Activated CD4-positive, alpha-beta T cell treated with anti-CD3 and anti-CD28 coated beads for 24 hours (primary cell): Measurements from ENCODE around the gene DIP2C.
"Not testable (repeated sequence)": the region's sequence is repeated elsewhere in the genome, so short reads cannot be mapped to it uniquely, and the experiment has no call there.

Experiments used
- DNase-seq, 2 donors: peaks; one replicate each; pipeline ENCODE4 v3.0.0-alpha.2; 2020; ENCODE audit warnings: low read depth in 2 of 2

The DIP2C gene

GRCh38 chr10:418226-418625, 271.2 kb downstream of the DIP2C start:
- DNase-seq, result no peak

- no peak for DNase-seq
Measured at GRCh38 chr10:416091-416515, 273.4 kb downstream of the DIP2C start.

GRCh38 chr10:413662-414071, 275.8 kb downstream of the DIP2C start:
- no peak for DNase-seq

GRCh38 chr10:412109-412508, 277.4 kb downstream of the DIP2C start:
- no peak for DNase-seq

- no peak for DNase-seq
Measured at GRCh38 chr10:411603-412002, 277.9 kb downstream of the DIP2C start.

GRCh38 chr10:409408-410040, 279.9 kb downstream of the DIP2C start:
- no peak for DNase-seq

GRCh38 chr10:408236-408635, 281.2 kb downstream of the DIP2C start:
- no peak for DNase-seq

GRCh38 chr10:406976-407375, 282.5 kb downstream of the DIP2C start:
- DNase-seq, result no peak

- DNase-seq, result no peak
Measured at GRCh38 chr10:405648-406047, 283.8 kb downstream of the DIP2C start.

GRCh38 chr10:404991-405390, 284.5 kb downstream of the DIP2C start:
- DNase-seq, result no peak

- no peak for DNase-seq
Measured at GRCh38 chr10:404346-404745, 285.1 kb downstream of the DIP2C start.

- DNase-seq, result no peak
Measured at GRCh38 chr10:398954-399353, 290.5 kb downstream of the DIP2C start.

- DNase-seq, result no peak
Measured at GRCh38 chr10:397321-398068, 292.0 kb downstream of the DIP2C start.

- DNase-seq, result no peak
Measured at GRCh38 chr10:396535-397220, 292.8 kb downstream of the DIP2C start.

GRCh38 chr10:396107-396506, 293.4 kb downstream of the DIP2C start:
- DNase-seq, result no peak

- no peak for DNase-seq
Measured at GRCh38 chr10:395665-396064, 293.8 kb downstream of the DIP2C start.

- not testable (repeated sequence) for DNase-seq
Measured at GRCh38 chr10:394439-395101, 294.9 kb downstream of the DIP2C start.

GRCh38 chr10:393787-394438, 295.6 kb downstream of the DIP2C start:
- no peak for DNase-seq

- DNase-seq, result no peak
Measured at GRCh38 chr10:393106-393745, 296.2 kb downstream of the DIP2C start.

- no peak for DNase-seq
Measured at GRCh38 chr10:392705-393037, 296.8 kb downstream of the DIP2C start.
